OCI-LY7 (cell line): ENCODE data around the gene CNOT10. TPM values are rescaled to one million over a fixed set of nuclear protein-coding genes. Genes with fewer than 3 reads are reported as not detected.

Source experiments
- Bru-seq: library from RNA; stranded (reverse); fragments of 400-500 nt; gene quantifications from one replicate; lab custom pipeline; 2021; lab: Mats Ljungman, UMichigan
- BruChase-seq, 2 experiments: library from RNA; stranded (reverse); fragments of 400-500 nt; gene quantifications; one replicate each; lab custom pipeline; 2021; lab: Mats Ljungman, UMichigan
- BruUV-seq: library from RNA; stranded (reverse); fragments of 400-500 nt; replicated peaks from 2 replicates; lab custom pipeline; 2021; lab: Mats Ljungman, UMichigan
- CTCF ChIA-PET: fragments of 300-600 bp; sonication (Branson Sonifier 250); formaldehyde crosslinking; loops from one replicate; lab custom pipeline; 2022; ENCODE audit warnings: antibody characterized with exemption; ENCODE audit not compliant: unreplicated experiment; lab: Charles Lee
- POLR2A ChIA-PET: fragments of 300-600 bp; sonication (Branson Sonifier 250); formaldehyde crosslinking; loops from one replicate; lab custom pipeline; 2022; ENCODE audit warnings: antibody characterized with exemption; lab: Charles Lee
- DNase-seq: peaks from one replicate; pipeline ENCODE4 v3.0.0-alpha.2; 2015; ENCODE audit warnings: low spot score
- H2AFZ ChIP-seq: fragments of 200-600 bp; sonication (generic), shearing (Covaris generic); 2 replicates; pipeline ENCODE4 v1.6.1; 2014; ENCODE audit warnings: mild to moderate bottlenecking, antibody characterized with exemption, low read length, moderate library complexity
- H3K27ac ChIP-seq: fragments of 200-600 bp; sonication (generic); 2 replicates; pipeline ENCODE4 v1.5.1; 2014; ENCODE audit warnings: mixed run types, low read depth, mild to moderate bottlenecking, moderate library complexity, low read length, inconsistent platforms; ENCODE audit not compliant: poor library complexity, severe bottlenecking
- H3K36me3 ChIP-seq: fragments of 200-600 bp; sonication (generic); 2 replicates; pipeline ENCODE4 v1.6.1; 2014; ENCODE audit warnings: mild to moderate bottlenecking, antibody characterized with exemption, low read length, moderate library complexity, mixed read lengths; ENCODE audit not compliant: insufficient read depth
- H3K4me1 ChIP-seq: fragments of 200-600 bp; sonication (generic); 2 replicates; pipeline ENCODE4 v1.5.1; 2014; ENCODE audit warnings: mild to moderate bottlenecking, low read length; ENCODE audit not compliant: insufficient read depth, poor library complexity, severe bottlenecking
- H3K4me2 ChIP-seq: fragments of 200-600 bp; sonication (generic); 2 replicates; pipeline ENCODE4 v1.6.1; 2014; ENCODE audit warnings: mild to moderate bottlenecking, low read length
- H3K4me3 ChIP-seq: fragments of 200-600 bp; sonication (generic); 2 replicates; pipeline ENCODE4 v1.5.1; 2014; ENCODE audit warnings: mild to moderate bottlenecking, low read depth, low read length; ENCODE audit not compliant: poor library complexity, severe bottlenecking
- H3K79me2 ChIP-seq: fragments of 200-600 bp; sonication (generic); 2 replicates; pipeline ENCODE4 v1.6.1; 2016; ENCODE audit warnings: low read depth, mild to moderate bottlenecking, low read length, moderate library complexity, mixed read lengths; ENCODE audit not compliant: insufficient read depth
- H3K9me2 ChIP-seq: fragments of 200-600 bp; sonication (generic); 2 replicates; pipeline ENCODE4 v1.6.1; 2016; ENCODE audit warnings: mild to moderate bottlenecking, low read length, mixed read lengths; ENCODE audit not compliant: insufficient read depth
- H3K9me3 ChIP-seq: fragments of 200-600 bp; sonication (generic); 2 replicates; pipeline ENCODE4 v1.6.1; 2014; ENCODE audit warnings: mild to moderate bottlenecking, mixed run types, low read length, mixed read lengths
- H4K20me1 ChIP-seq: fragments of 200-600 bp; sonication (generic); 2 replicates; pipeline ENCODE4 v1.6.1; 2014; ENCODE audit warnings: mild to moderate bottlenecking, antibody characterized with exemption, low read length, moderate library complexity, mixed read lengths; ENCODE audit not compliant: insufficient read depth
- CTCF ChIP-seq: fragments of 200-600 bp; sonication (generic); conservative IDR thresholded peaks from 2 replicates; pipeline ENCODE4 v1.5.1; 2014; ENCODE audit warnings: mild to moderate bottlenecking, antibody characterized with exemption, low read length, moderate library complexity, mixed read lengths
- EZH2phosphoT487 ChIP-seq: fragments of 200-600 bp; sonication (generic); IDR thresholded peaks from 2 replicates; pipeline ENCODE4 v1.6.1; 2018; ENCODE audit warnings: low read depth, borderline replicate concordance, mild to moderate bottlenecking, mixed run types, antibody characterized with exemption, low read length, moderate library complexity, mixed read lengths
- intact Hi-C: fragments of 100-400 bp; cut with micrococcal nuclease; formaldehyde crosslinking; loops from one replicate; pipeline ENCODE4 v1.10.0; 2022; ENCODE audit not compliant: unreplicated experiment
- long read RNA-seq: library from polyadenylated mRNA; stranded (forward); transcript quantifications from one replicate; pipeline ENCODE4 v2.0.0, GENCODE V29; 2022
- total RNA-seq, 2 experiments: library from RNA; depleted of rRNA in 1 of 2; stranded (reverse); fragments of >200 nt in 1 of 2; shearing (Covaris generic) in 1 of 2; gene quantifications; 2 replicates each; pipeline ENCODE4 v1.2.3, GENCODE V29; 2014 to 2022

The CNOT10 gene, protein sequence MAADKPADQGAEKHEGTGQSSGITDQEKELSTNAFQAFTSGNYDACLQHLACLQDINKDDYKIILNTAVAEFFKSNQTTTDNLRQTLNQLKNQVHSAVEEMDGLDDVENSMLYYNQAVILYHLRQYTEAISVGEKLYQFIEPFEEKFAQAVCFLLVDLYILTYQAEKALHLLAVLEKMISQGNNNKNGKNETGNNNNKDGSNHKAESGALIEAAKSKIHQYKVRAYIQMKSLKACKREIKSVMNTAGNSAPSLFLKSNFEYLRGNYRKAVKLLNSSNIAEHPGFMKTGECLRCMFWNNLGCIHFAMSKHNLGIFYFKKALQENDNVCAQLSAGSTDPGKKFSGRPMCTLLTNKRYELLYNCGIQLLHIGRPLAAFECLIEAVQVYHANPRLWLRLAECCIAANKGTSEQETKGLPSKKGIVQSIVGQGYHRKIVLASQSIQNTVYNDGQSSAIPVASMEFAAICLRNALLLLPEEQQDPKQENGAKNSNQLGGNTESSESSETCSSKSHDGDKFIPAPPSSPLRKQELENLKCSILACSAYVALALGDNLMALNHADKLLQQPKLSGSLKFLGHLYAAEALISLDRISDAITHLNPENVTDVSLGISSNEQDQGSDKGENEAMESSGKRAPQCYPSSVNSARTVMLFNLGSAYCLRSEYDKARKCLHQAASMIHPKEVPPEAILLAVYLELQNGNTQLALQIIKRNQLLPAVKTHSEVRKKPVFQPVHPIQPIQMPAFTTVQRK
- total RNA-seq (2014; rRNA removed; shearing (Covaris generic)), result 50.2 and 56.1 TPM in 2 replicates
- 60.3 and 67.6 TPM in 2 replicates for total RNA-seq (2022)
- percentile 77 among the genes with signal in this experiment for Bru-seq, nascent RNA
- BruChase-seq, experiment 1, labeled RNA remaining after a 6-hour chase, result percentile 70 among the genes with signal in this experiment
- BruChase-seq, experiment 2, labeled RNA remaining after a 2-hour chase, result percentile 71 among the genes with signal in this experiment
- long read RNA-seq, transcript CNOT10-201 (19 exons, 2,815 nt), result major isoform, 24 of 37 reads
- long read RNA-seq, partial matches to known transcripts, result 1 of 37 reads
- long read RNA-seq, other reads (novel, unspliced or antisense), result 9 of 37 reads

- POLR2A ChIA-PET, result interaction anchor here (0.6 to 1.8 kb wide), 14 partner anchors 11 to 385 kb away, joined by 3 to 7 read pairs (median 3); no protein-coding TSS in a partner anchor
- BruUV-seq, result no TSS peak
Observed at GRCh38 chr3:32684800-32685542, at the start of gene CNOT10. Gene CNOT10, plus strand, starts transcription at chr3:32685188. Its CDS starts 273 bp downstream, at chr3:32685461.

GRCh38 chr3:32640939-32641338 is 44.0 kb upstream of the CNOT10 start:
- TF ChIP-seq CTCF, result no peak
- TF ChIP-seq EZH2phosphoT487, result no peak
- H3K4me3 ChIP-seq, result no peak overlapping the region
- no peaks in the 10 kb centered on the region for H3K79me2 ChIP-seq
- ChIA-PET CTCF (no interaction called here), POLR2A (interaction anchor here (0.6 kb wide), 2 partner anchors 291 to 549 kb away, joined by 3 read pairs; no protein-coding TSS in a partner anchor)
- H4K20me1 ChIP-seq, result no peaks in the 10 kb centered on the region
- H3K9me2 ChIP-seq, result no peaks in the 10 kb centered on the region
- H3K36me3 ChIP-seq, result no peaks in the 10 kb centered on the region
- H3K27ac ChIP-seq, result no peak overlapping the region
- no peak overlapping the region for H2AFZ ChIP-seq
- BruUV-seq, result no TSS peak
- H3K9me3 ChIP-seq, result no peaks in the 10 kb centered on the region
- H3K4me1 ChIP-seq, result no peaks in the 10 kb centered on the region
- H3K4me2 ChIP-seq, result no peak overlapping the region
- DNase-seq, result no peak
- intact Hi-C loops, result loop anchor here (10.0 kb wide), 1 partner anchor 436 kb away; no protein-coding TSS in a partner anchor

More at GRCh38 chr3:32684800-32685542, at the start of gene CNOT10:
- H3K4me3 ChIP-seq, result peak within 1 kb of the TSS; percentile 97
- TF ChIP-seq CTCF (0 out of 2 replicates have a peak, but pooled peaks have one; percentile 7), EZH2phosphoT487 (no peak)
- peaks cover 22% of the 10 kb centered on the region for H3K36me3 ChIP-seq
- H3K27ac ChIP-seq, result peak within 1 kb of the TSS; percentile 60
- no peaks in the 10 kb centered on the region for H3K9me3 ChIP-seq
- H3K79me2 ChIP-seq, result peaks cover 46% of the 10 kb centered on the region
- peaks cover 22% of the 10 kb centered on the region for H3K4me1 ChIP-seq
- peak within 1 kb of the TSS; percentile 97 for H2AFZ ChIP-seq
- H4K20me1 ChIP-seq, result peaks cover 4% of the 10 kb centered on the region; the same call in 1 of the 2 replicates
- peak within 1 kb of the TSS; percentile 99 for H3K4me2 ChIP-seq
- no peaks in the 10 kb centered on the region for H3K9me2 ChIP-seq
- peak; percentile 98 for DNase-seq
- CTCF ChIA-PET, result interaction anchor here (0.6 to 1.0 kb wide), 2 partner anchors 12 to 206 kb away, joined by 3 read pairs; no protein-coding TSS in a partner anchor
- intact Hi-C loops, result loop anchor here (10.0 kb wide), 1 partner anchor 310 kb away; no protein-coding TSS in a partner anchor
